Spleen (tissue), 11 donors: ENCODE measurements around the gene B4GALT6. TPM values are rescaled to one million over a fixed set of nuclear protein-coding genes. Genes with fewer than 3 reads are reported as not detected.

Experiments used
- DNase-seq: peaks from one replicate; pipeline ENCODE4 v3.0.0-alpha.2; 2020
- H3K27ac ChIP-seq, 8 donors: fragments of 200-600 bp; sonication (generic) in 7 of 8; 1 replicate in 4 of 8; 2 replicates in 4 of 8; pipeline versions ENCODE4 v1.5.0 to v1.8.0; 2016 to 2021; ENCODE audit warnings: inconsistent platforms in 4 of 8, mild to moderate bottlenecking in 4 of 8, moderate library complexity in 1 of 8
- H3K27me3 ChIP-seq, 7 donors: fragments of 200-600 bp; sonication (generic) in 6 of 7; replicated peaks in 1 of 7; 1 replicate in 4 of 7; 2 replicates in 3 of 7; pipeline versions ENCODE4 v1.5.0 to v1.8.0; 2016 to 2021; ENCODE audit warnings: inconsistent platforms in 3 of 7, mild to moderate bottlenecking in 1 of 7
- H3K36me3 ChIP-seq, 6 donors: fragments of 200-600 bp; sonication (generic) in 5 of 6; 1 replicate in 4 of 6; 2 replicates in 2 of 6; pipeline versions ENCODE4 v1.5.0 to v1.8.0; 2016 to 2021; ENCODE audit warnings: inconsistent platforms in 2 of 6
- H3K4me1 ChIP-seq, 6 donors: fragments of 200-600 bp; sonication (generic) in 5 of 6; 1 replicate in 3 of 6; 2 replicates in 3 of 6; pipeline versions ENCODE4 v1.5.0 to v1.8.0; 2016 to 2021; ENCODE audit warnings: inconsistent platforms in 3 of 6
- H3K4me3 ChIP-seq, 8 donors: fragments of 200-600 bp; sonication (generic) in 7 of 8; 1 replicate in 4 of 8; 2 replicates in 4 of 8; pipeline versions ENCODE4 v1.5.0 to v1.8.0; 2016 to 2021; ENCODE audit warnings: inconsistent platforms in 4 of 8, mild to moderate bottlenecking in 4 of 8, moderate library complexity in 2 of 8
- H3K9me3 ChIP-seq, 8 donors: fragments of 200-600 bp; sonication (generic) in 7 of 8; 1 replicate in 4 of 8; 2 replicates in 4 of 8; pipeline versions ENCODE4 v1.5.0 to v1.8.0; 2016 to 2021; ENCODE audit warnings: inconsistent platforms in 4 of 8
- CTCF ChIP-seq, 11 experiments: fragments of 200-600 bp in 7 of 11; fragments of 450-650 bp in 4 of 11; sonication (generic) in 4 of 11; IDR thresholded peaks in 8 of 11; conservative IDR thresholded peaks in 3 of 11; 1 replicate in 7 of 11; 2 replicates in 4 of 11; pipeline versions ENCODE4 v1.4.0 to v1.8.0; 2016 to 2021; ENCODE audit warnings: antibody characterized with exemption in 11 of 11, inconsistent platforms in 4 of 11, mild to moderate bottlenecking in 1 of 11
- POLR2A ChIP-seq, 3 donors: fragments of 450-650 bp; IDR thresholded peaks; one replicate each; pipeline ENCODE4 v1.5.1; 2017; ENCODE audit warnings: antibody characterized with exemption in 3 of 3, mild to moderate bottlenecking in 1 of 3
- POLR2AphosphoS5 ChIP-seq, 3 donors: sonication (generic); formaldehyde crosslinking; IDR thresholded peaks; one replicate each; pipeline ENCODE4 v1.5.1; 2017; ENCODE audit warnings: antibody characterized with exemption in 3 of 3
- WGBS, 5 donors: extraction: QIAGEN DNeasy Blood & Tissue Kit in 3 of 5; methylation state at CpG; one replicate each; pipeline versions ENCODE4 v1.1.5 to v1.1.7; 2013 to 2018; 5-methylcytosine and 5-hydroxymethylcytosine counted together
- intact Hi-C: fragments of 100-400 bp; cut with DNase I; formaldehyde crosslinking; loops from one replicate; pipeline ENCODE4 v1.15.0; 2023; ENCODE audit warnings: low total_unique reads
- polyA plus RNA-seq, 3 donors: library from polyadenylated mRNA; stranded (reverse); fragments of 200-250 nt; gene quantifications; one replicate each; pipeline ENCODE4 v1.2.1, GENCODE V29; 2013
- total RNA-seq, 7 donors: library from RNA; depleted of rRNA in 3 of 7; stranded (reverse); fragments of >200 nt in 3 of 7; fragmentation: NEBNext Ultra II Directional in 4 of 7; extraction: Animal tissue kit (Norgen Biotek cat#: 25700) in 4 of 7; gene quantifications; one replicate each; pipeline versions ENCODE4 v1.1.0 to v1.2.1, GENCODE V29; 2016 to 2021
- donor health status: healthy with polysubstance abuse.
- donor health status: DM: no; HTN: no; CAD: no; lungs with moderate emphysema.
- donor health status: DM: no; HTN: no; CAD: no.
- donor health status: Bipolar disorder and iron deficiency.
- donor health status: healthy.
- donor health status: DM: no; HTN: no; CAD: no.
- donor health status: DM: yes; HTN: yes; CAD: no.

Gene B4GALT6
- total and polyA plus RNA-seq, 10 donors = 0.42 to 9.1 (median 3.7) TPM

- Histone ChIP-seq H3K27me3 (peaks cover 0 to 9% (median 0%) of the 10 kb centered on the region in 7 donors), H3K27ac (no peak overlapping the region), H3K4me1 (peaks cover 0 to 27% (median 14%) of the 10 kb centered on the region in 6 donors), H3K36me3 (no peaks in the 10 kb centered on the region), H3K4me3 (no peak overlapping the region), H3K9me3 (no peaks in the 10 kb centered on the region)
- WGBS, 5 donors = 26 to 92% (median 49%) methylated on average over 4 of the region's 4 CpGs
- intact Hi-C loops = no loop called here
- DNase-seq = no peak
- TF ChIP-seq POLR2AphosphoS5 (IDR thresholded peaks at IDR 0.05) (no peak), CTCF (IDR thresholded peaks at IDR 0.05 in 8 of 11, conservative IDR thresholded peaks at IDR 0.05 in 3 of 11) (no peak), POLR2A (IDR thresholded peaks at IDR 0.05) (no peak)
Measured at GRCh38 chr18:31655354-31655753, 29.0 kb downstream of the B4GALT6 start.

- DNase-seq = no peak
- intact Hi-C loops = no loop called here
Measured at GRCh38 chr18:31652877-31653276, 31.5 kb downstream of the B4GALT6 start.

GRCh38 chr18:31652357-31652756 lies 32.0 kb downstream of the B4GALT6 start:
- Histone ChIP-seq H3K27me3 (peaks cover 0 to 9% (median 0%) of the 10 kb centered on the region in 7 donors), H3K4me1 (peaks cover 0 to 8% (median 0%) of the 10 kb centered on the region in 6 donors), H3K9me3 (no peaks in the 10 kb centered on the region), H3K27ac (no peak overlapping the region), H3K4me3 (no peak overlapping the region), H3K36me3 (no peaks in the 10 kb centered on the region)
- intact Hi-C loops = no loop called here
- WGBS, 5 donors = 23 to 47% (median 29%) methylated on average over 9 of the region's 9 CpGs
- no peak for TF ChIP-seq POLR2A (IDR thresholded peaks at IDR 0.05)
- no peak for TF ChIP-seq POLR2AphosphoS5 (IDR thresholded peaks at IDR 0.05)
- TF ChIP-seq CTCF (IDR thresholded peaks at IDR 0.05 in 8 of 11, conservative IDR thresholded peaks at IDR 0.05 in 3 of 11) = no peak
- no peak for DNase-seq

More at GRCh38 chr18:31652877-31653276, 31.5 kb downstream of the B4GALT6 start:
- no peak overlapping the region for H3K27ac ChIP-seq
- no peaks in the 10 kb centered on the region for H3K9me3 ChIP-seq
- H3K4me1 ChIP-seq = peaks cover 0 to 9% (median 0%) of the 10 kb centered on the region in 6 donors
- H3K36me3 ChIP-seq = no peaks in the 10 kb centered on the region
- peaks cover 0 to 9% (median 0%) of the 10 kb centered on the region in 7 donors for H3K27me3 ChIP-seq
- 69 to 85% (median 74%) methylated on average over 3 of the region's 3 CpGs for WGBS, 5 donors
- H3K4me3 ChIP-seq = no peak overlapping the region
- no peak for TF ChIP-seq POLR2AphosphoS5 (IDR thresholded peaks at IDR 0.05)
- no peak for TF ChIP-seq POLR2A (IDR thresholded peaks at IDR 0.05)
- TF ChIP-seq CTCF (IDR thresholded peaks at IDR 0.05 in 8 of 11, conservative IDR thresholded peaks at IDR 0.05 in 3 of 11) = no peak

GRCh38 chr18:31651369-31651768 lies 33.0 kb downstream of the B4GALT6 start:
- H3K27ac ChIP-seq = no peak overlapping the region
- no peak for DNase-seq
- peaks cover 0 to 8% (median 0%) of the 10 kb centered on the region in 6 donors for H3K4me1 ChIP-seq
- WGBS, 5 donors = 84 to 93% (median 88%) methylated on average over 4 of the region's 4 CpGs
- peaks cover 0 to 9% (median 0%) of the 10 kb centered on the region in 7 donors for H3K27me3 ChIP-seq
- H3K36me3 ChIP-seq = no peaks in the 10 kb centered on the region
- TF ChIP-seq CTCF (IDR thresholded peaks at IDR 0.05 in 8 of 11, conservative IDR thresholded peaks at IDR 0.05 in 3 of 11) (no peak), POLR2AphosphoS5 (IDR thresholded peaks at IDR 0.05) (no peak), POLR2A (IDR thresholded peaks at IDR 0.05) (no peak)
- H3K4me3 ChIP-seq = no peak overlapping the region
- intact Hi-C loops = no loop called here
- H3K9me3 ChIP-seq = no peaks in the 10 kb centered on the region
